GM21526 (cell line): ENCODE measurements around the gene RALGAPB.
"Not testable (repeated sequence)": the region's sequence is repeated elsewhere in the genome, so short reads cannot be mapped to it uniquely, and the experiment has no call there.

ENCODE experiments used
- ATAC-seq: cut with Tn5 transposase; IDR thresholded peaks from one replicate; pipeline ENCODE4 v1.9.1; 2021; ENCODE audit warnings: moderate library complexity; ENCODE audit not compliant: unreplicated experiment, low FRiP score

The RALGAPB gene

DNA sequence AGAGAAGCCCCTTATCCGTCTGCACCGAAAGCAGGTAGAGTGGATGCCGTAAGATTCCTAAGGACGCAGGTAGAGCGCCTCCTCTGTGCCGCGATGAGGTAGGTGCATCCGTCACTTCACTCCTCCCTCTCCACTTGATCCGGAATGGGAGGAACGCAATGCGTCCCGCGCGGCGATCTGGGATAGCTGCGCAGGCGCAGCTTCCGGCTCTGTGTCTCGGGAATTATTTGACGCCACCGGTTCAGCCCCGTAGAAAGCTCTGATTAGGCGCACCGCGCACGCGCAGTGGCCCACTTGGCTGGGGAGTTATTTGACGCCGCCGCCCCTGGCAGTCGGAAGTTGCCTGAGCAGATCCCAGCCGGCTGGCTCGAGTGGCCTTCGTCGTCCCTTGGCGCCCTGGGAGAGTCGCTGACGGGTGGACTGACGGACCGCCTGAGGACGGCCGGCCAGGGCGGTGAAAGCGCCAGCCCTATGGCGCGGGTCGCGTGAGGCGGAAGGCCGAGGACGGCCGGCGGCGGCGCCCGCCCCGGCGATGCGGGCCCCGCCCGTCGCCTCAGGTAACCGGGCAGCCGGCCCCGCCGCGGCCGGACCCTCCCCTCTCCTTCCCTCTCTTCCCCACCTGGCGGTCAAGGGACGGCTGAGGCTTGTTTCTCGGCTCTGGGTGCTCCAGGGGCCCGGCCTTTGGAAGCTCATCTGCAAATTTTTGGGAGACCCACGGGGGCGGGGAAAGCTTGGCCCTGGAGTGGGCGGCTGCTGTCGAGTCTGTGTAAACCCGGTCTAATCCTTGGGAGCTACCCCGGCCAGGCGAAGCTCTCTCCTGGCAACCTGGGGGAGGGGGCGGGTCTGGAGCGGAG, at the start of gene RALGAPB:
TSS of gene RALGAPB (plus strand) at position 331 of the 854 bp plus-strand sequence. CDS start 15,590 bp downstream, outside the sequence.
- peak; percentile 84 for ATAC-seq

GRCh38 chr20:38423541-38423940, 49.1 kb upstream of the RALGAPB start:
- no peak for ATAC-seq

DNA sequence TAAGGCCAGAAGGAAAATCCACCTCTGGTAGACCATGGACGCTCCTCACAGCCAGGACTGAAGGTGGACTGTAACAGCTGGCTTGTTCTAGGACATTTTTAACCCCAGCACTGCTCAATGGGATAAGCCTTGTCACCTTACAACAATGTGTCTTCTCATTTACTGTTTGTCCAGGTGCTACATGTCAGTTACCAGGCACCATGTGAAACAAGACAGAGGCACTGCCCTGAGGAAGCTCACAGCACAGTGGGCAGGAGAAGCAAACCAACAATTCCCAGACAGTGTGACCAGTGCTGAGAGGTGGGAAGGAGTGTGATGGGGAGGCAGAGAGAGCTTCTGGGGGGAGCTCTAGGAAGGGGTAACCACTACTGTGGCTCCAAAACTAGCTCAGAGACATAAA, 48.2 kb upstream of the RALGAPB start:
- no peak for ATAC-seq

DNA sequence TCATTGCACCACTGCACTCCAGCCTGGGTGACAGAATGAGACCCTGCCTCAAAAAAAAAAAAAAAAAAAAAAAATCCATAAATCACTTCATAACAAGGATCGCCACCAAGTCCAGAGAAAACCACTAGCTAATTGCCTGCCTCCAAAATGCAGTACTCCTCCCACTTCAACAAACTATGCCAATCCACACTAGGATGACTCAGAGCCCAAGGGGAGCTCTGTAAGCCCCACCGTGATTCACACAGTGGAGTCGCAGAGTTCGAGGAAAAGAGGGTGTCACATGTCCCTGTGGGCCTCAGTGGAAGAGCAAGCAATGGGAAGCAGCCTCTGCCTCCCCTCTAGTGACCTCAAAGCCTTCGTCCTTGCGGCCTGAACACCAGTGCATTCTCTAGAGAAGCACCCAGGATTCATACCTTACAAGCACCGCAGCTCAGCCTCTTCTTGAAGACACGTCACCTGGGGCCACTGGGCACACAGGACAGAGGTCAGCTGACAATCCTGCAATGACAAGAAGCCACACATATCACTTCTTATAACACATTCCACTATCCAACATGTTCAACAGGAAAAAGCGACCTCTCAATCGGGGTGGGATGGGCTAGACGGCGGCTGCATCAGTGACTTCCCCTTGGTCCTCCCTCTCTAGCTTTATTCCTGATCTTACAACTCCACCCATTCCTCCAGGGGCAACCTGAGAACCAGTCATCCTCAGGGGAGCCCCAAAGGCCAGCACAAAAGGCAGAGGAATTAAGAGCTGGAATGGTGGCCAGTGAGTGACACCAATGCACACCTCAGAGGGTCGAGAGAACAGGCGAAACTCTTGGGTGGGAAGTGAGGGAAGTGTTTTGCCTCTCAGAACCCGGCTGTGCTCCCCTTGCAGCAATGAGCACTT, 46.4 kb upstream of the RALGAPB start:
- no peak for ATAC-seq

DNA sequence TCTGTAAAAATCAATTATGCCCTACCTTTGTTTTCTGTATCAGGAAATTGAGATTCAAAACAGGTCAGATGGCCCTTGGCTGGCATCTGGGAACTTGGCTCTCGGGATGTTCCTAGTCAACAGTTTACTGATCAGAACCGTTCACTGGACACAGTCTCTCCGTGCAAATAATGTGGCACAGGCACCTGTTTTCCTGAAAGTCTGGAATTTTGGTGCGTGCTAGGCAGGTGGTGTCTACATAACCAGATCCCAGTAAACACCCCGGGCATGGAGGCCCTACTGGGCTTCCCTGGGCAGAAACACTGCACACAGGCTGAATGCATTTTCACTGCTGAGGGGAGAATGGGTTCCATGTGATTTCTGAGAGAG, 45.0 kb upstream of the RALGAPB start:
- no peak for ATAC-seq

GRCh38 chr20:38428800-38429199, 43.8 kb upstream of the RALGAPB start:
- ATAC-seq: no peak

- no peak for ATAC-seq
Observed at GRCh38 chr20:38429301-38429700, 43.3 kb upstream of the RALGAPB start.

GRCh38 chr20:38430679-38431325, 41.8 kb upstream of the RALGAPB start:
- ATAC-seq: no peak

- no peak for ATAC-seq
Observed at GRCh38 chr20:38432292-38432691, 40.4 kb upstream of the RALGAPB start.

DNA sequence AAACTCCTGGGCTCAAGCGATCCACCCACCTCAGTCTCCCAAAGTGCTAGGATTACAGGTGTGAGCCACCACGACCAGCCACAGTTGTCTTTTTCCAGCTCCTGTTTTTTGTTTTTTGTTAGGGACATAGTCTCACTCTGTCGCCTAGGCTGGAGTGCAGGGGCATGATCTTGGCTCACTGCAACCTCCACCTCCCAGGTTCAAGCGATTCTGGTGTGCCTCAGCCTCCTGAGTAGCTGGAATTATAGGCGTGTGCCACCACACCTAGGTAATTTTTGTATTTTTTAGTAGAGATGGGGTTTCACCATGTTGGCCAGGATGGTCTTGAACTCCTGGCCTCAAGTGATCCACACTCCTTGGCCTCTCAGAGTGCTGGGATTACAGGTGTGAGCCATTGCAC, 39.8 kb upstream of the RALGAPB start:
- ATAC-seq: not testable (repeated sequence)

DNA sequence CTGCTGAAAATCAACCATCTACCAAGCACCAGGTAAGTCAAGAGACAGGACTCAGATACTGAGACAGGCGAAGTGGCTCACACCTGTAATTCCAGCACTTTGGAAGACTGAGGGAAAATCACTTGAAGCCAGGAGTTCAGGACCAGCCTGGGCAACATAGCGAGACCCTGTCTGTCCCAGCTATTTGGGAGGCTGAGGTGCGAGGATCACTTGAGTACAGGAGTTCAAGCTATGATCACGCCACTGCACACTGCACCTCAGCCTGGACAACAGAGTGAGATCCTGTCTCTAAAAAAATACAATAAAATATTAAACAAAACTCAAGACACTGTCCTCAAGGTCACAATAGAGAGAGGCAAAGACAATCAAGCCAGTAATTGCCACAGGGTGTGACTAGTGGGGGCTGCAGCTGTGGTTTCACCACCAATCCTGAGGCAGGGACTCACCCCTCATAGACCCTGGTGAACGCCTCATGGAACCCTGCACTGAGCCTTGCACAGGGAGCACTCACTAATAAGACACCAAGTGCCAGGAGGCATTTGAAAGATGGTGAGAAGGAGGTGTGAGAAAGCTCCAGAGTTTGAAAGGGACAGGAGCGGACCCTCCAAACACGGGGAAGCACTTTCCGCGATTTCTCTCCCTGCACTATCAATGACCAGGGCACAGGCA, 39.2 kb upstream of the RALGAPB start:
- no peak for ATAC-seq

GRCh38 chr20:38434301-38434741, 38.3 kb upstream of the RALGAPB start:
- ATAC-seq: no peak

DNA sequence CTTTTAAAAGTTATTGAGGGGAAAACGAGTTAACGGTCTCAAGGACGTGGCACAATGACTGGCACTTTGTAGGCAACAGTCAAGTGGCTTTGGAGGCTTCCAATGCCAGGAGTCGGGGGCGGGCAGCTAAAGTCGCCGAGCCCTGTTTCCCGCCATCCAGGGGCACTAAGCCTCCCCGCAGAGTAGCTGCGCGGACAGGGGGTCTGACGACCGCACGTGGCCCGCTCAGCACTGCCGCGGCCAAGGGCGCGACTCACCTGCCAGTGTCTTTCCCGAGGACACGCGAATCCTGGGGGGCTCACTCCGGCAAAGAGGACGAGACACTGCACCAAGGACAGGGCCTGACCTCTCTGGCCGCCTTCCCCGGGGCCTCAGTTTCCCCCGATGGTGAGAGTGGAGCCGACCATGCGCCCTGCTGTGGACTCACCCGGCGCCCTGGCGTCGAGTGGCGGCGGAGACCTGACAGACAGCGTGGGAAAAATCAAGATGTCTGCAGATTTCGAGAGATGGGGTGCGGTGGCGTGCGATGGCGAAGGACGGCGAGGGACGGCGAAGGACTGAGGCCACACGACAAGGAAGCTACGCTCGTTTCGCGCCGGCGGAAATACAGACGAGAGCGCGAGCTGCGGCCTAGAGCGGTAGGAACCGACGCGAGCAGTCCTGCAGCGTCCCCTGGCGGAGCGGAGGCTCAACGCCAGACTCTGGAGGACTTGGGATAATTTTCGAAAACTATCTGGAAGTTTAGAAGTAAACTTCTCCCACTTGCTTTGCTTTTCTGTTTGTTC, 37.7 kb upstream of the RALGAPB start, which contains the start of gene SNHG17:
TSS of gene SNHG17 (minus strand) at position 559 of the 785 bp plus-strand sequence.
- peak; percentile 56 for ATAC-seq

GRCh38 chr20:38435555-38435939, 37.1 kb upstream of the RALGAPB start:
- no peak for ATAC-seq

DNA sequence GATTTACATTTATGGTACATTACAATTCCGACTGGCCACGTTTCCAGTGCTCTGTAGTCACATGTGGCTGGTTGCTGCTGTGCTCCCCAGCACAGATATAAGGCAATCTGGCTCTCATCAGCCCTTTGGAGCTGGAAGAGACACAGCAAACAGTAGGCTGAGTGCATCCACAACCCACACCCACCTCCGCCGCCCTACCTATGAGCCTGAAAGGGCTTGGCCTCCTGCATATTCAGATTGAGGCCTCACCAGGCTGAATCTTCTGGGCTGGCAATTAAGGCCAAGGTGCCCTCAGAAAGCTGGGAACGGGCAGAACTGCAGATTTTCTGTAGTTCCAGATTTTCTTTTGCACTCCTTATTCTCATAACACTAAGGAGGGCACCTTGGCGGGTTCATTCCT, 34.8 kb upstream of the RALGAPB start:
- ATAC-seq: no peak

GRCh38 chr20:38441110-38441509, 31.5 kb upstream of the RALGAPB start:
- ATAC-seq: not testable (repeated sequence)

DNA sequence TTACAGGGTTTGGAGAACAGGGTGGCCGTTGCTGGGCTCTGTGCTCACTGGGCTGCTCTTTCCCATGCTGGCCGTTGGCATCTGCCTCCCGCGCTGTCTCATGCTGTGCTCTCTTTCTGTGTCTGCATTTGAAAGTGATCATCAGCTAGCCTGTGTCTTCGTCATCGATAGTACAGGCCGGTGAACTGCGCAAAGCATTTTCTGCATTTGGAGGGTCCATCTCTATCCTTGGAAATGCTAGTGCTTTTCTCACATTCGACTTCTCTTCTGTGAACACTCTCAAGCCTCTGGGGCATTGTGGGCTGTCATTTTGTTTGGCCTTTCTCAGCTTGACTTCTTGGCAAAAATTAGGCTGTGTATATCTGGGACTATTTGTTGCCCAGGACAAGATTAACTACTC, 30.7 kb upstream of the RALGAPB start:
- ATAC-seq: no peak

- ATAC-seq: no peak
Observed at GRCh38 chr20:38445381-38445796, 27.3 kb upstream of the RALGAPB start.

DNA sequence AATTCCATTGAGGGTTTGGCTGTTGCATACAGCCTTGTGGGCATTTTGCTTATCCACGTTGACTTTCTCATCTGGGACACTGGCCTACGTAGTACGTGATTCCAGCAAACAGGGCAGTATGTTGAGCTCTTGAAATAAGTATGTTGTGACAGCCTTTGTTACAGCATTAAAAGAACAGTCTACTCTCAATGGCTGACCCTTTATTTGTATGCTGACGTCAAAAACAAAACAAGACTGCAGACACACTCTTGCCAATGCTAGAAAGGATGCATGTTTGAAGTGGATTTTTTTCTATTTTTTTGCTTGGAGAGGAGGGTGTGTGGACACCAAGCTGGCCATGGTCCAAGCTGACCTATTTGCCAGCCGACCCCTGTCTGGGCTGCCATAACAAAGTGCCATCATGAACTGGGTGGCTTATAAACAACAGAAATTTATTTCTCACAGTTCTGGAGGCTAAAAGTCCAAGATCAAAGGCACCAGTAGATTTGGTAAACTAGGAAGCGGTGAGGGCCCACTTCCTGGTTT, 26.7 kb upstream of the RALGAPB start:
- ATAC-seq: no peak
